Pancreas (tissue), 10 donors: ENCODE data around the gene ASZ1. TPM values are rescaled to one million over a fixed set of nuclear protein-coding genes. Genes with fewer than 3 reads are reported as not detected.
"Not testable (repeated sequence)": the region's sequence is repeated elsewhere in the genome, so short reads cannot be mapped to it uniquely, and the experiment has no call there.

Source experiments
- ATAC-seq, 4 donors: fragments of 200-7000 bp; cut with Tn5 transposase; one replicate each; pipeline versions ENCODE4 v1.8.0 to v1.9.1; 2020; ENCODE audit warnings: mild to moderate bottlenecking in 4 of 4, moderate library complexity in 4 of 4
- DNase-seq, 6 donors: peaks; one replicate each; pipeline ENCODE4 v3.0.0-alpha.2; 2020
- FAIRE-seq: peaks from 2 replicates; lab custom pipeline; 2012; peaks lifted over from hg19 to GRCh38; lab: Jason Lieb, UNC
- H3K27ac ChIP-seq, 4 donors: fragments of 200-600 bp; sonication (generic); 1 replicate in 3 of 4; 2 replicates in 1 of 4; pipeline versions ENCODE4 v1.5.0 to v1.8.0; 2020
- H3K27me3 ChIP-seq, 4 donors: fragments of 200-600 bp; one replicate each; pipeline ENCODE4 v1.8.0; 2021
- H3K36me3 ChIP-seq, 3 donors: fragments of 200-600 bp; sonication (generic) in 1 of 3; one replicate each; pipeline versions ENCODE4 v1.5.0 to v1.8.0; 2020 to 2021
- H3K4me1 ChIP-seq, 3 donors: fragments of 200-600 bp; one replicate each; pipeline ENCODE4 v1.8.0; 2021
- H3K4me3 ChIP-seq, 4 donors: fragments of 200-600 bp; sonication (generic) in 2 of 4; one replicate each; pipeline versions ENCODE4 v1.5.0 to v1.8.0; 2020 to 2021
- H3K9me3 ChIP-seq, 4 donors: fragments of 200-600 bp; one replicate each; pipeline ENCODE4 v1.8.0; 2021
- CTCF ChIP-seq, 4 donors: fragments of 200-600 bp; sonication (generic) in 3 of 4; IDR thresholded peaks; one replicate each; pipeline versions ENCODE4 v1.5.0 to v1.8.0; 2021; ENCODE audit warnings: antibody characterized with exemption in 4 of 4
- WGBS, 2 donors: extraction: QIAGEN DNeasy Blood & Tissue Kit; methylation state at CpG; one replicate each; pipeline ENCODE4 v1.1.7; 2013; 5-methylcytosine and 5-hydroxymethylcytosine counted together
- intact Hi-C, 3 donors: fragments of 100-400 bp; cut with DNase I; formaldehyde crosslinking; loops; one replicate each; pipeline versions ENCODE4 v1.11.1 to v1.14.2; 2022
- polyA plus RNA-seq, 2 donors: library from polyadenylated mRNA; stranded (reverse); fragments of 200-250 nt; gene quantifications; one replicate each; pipeline ENCODE4 v1.2.3, GENCODE V29; 2013
- total RNA-seq, 6 donors: library from RNA; stranded (reverse); fragmentation: NEBNext Ultra II Directional in 4 of 6; extraction: Animal tissue kit (Norgen Biotek cat#: 25700) in 4 of 6; gene quantifications; one replicate each; pipeline versions ENCODE4 v1.2.1 to v1.2.4, GENCODE V29; 2021 to 2023
- donor health status: healthy with polysubstance abuse.
- donor health status: DM: no; HTN: no; CAD: no; lungs with moderate emphysema.
- donor health status: DM: no; HTN: no; CAD: no.
- donor health status: control.
- donor health status: control.
- donor health status: Bipolar disorder and iron deficiency.
- donor health status: DM: yes; HTN: yes; CAD: no.
- donor health status: DM: no; HTN: no; CAD: no.
- donor health status: DM: no; HTN: no; CAD: no.
- donor health status: DM: yes; HTN: yes; CAD: no.

Gene ASZ1
- total RNA-seq (not detected), polyA plus RNA-seq (not detected)

DNA sequence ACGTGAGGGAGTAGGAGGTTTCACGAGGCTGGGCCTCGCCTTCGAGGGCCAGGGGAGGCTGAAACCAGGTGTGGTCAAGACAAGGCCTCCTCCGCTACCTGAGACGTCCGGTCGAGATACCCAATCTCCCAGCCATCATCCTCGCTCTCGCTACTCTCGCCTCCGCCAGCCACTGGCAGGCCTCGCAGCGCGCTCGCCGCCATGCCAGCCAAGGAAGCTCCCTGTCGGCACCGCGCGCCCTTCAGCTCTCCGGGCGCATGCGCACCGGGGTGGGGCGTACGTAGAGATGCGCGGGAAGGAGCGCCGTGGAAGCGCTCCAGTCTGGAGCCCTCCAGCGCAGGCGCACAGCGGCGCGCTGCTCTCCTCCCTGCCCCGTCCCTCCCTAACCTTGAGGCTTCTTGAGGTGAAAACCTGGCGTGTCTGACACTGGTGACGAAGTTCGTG, at the start of gene ASZ1:
Gene ASZ1 (minus strand): TSS at position 236 of the 444 bp plus-strand sequence. CDS start 33 bp downstream, at position 203.
- ATAC-seq (no peak), FAIRE-seq (no peak), DNase-seq (no peak)
- no peaks in the 10 kb centered on the region for H3K4me1 ChIP-seq
- H3K9me3 ChIP-seq = no peaks in the 10 kb centered on the region
- H3K27me3 ChIP-seq = no peaks in the 10 kb centered on the region
- no peak within 1 kb of the TSS for H3K4me3 ChIP-seq
- intact Hi-C loops = no loop called here
- no peaks in the 10 kb centered on the region for H3K36me3 ChIP-seq
- WGBS, 2 donors = 82 to 83% methylated on average over 39 to 41 of the region's 41 CpGs
- no peak within 1 kb of the TSS for H3K27ac ChIP-seq
- no peak for TF ChIP-seq CTCF (IDR thresholded peaks at IDR 0.05)

DNA sequence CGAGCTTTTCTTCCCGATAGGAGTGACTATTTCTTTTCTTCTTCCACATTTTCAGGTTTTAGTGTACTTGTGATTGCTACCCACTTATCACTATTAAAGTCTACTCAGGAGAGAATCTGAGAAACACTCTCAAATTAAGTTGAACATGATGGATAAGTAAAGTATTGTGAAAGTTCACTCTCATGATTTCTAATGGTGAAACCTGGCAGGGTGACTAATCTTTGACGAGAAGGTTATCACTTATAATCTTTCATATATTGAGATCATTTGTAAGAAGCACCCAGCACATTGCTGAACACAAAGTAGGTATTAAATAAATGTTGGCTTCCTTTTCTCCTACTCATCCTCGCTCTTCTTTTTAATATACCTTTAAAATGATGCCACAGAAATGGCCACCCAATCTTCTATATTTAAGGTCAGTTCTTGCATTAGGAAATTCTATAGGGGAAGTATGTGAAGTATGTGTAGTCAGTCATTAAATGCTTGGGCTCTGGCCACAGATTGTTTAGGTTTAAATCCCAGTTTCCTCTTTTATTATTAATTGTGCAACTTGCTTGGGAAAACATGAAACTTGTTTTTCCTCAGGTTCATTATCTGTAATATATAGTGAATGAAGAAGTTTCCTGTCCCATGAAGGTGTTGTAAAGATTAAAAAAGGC, 49.4 kb upstream of the ASZ1 start:
- Histone ChIP-seq H3K4me1 (no peaks in the 10 kb centered on the region), H3K9me3 (no peaks in the 10 kb centered on the region), H3K36me3 (no peaks in the 10 kb centered on the region), H3K27ac (peak overlapping the region in 2 of 4 donors; percentile 13 to 90), H3K4me3 (no peak overlapping the region), H3K27me3 (peaks cover 0 to 5% (median 3%) of the 10 kb centered on the region in 4 donors)
- intact Hi-C loops = no loop called here
- DNase-seq (no peak), ATAC-seq (no peak), FAIRE-seq (no peak)
- whole genome bisulfite sequencing, 2 donors = 51 to 61% methylated on average over 4 of the region's 4 CpGs
- no peak for TF ChIP-seq CTCF (IDR thresholded peaks at IDR 0.05)

DNA sequence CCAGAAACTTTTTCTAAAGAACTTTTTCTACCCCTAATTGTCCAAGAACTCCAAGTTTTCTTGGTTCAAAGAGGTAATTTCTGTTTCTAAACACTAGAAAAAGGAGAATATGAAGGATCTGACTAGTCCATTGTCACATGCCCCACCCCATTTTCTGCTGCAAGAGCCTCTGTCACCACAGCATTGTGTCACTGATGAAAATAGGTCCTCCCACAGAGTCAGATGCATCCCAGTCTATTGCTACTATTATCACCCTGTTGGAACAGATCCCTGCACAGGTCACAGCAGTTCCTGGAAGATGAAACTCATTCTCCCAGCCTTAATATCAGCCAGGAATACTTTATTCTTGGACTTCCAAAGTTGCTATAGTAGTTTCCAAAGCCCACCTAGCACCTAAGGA, 45.0 kb upstream of the ASZ1 start:
- peak in 3 of 4 donors; percentile 7 to 51 (median 47) for ATAC-seq
- peak overlapping the region in 1 of 4 donors; percentile 31 for H3K27ac ChIP-seq
- FAIRE-seq = no peak
- no peaks in the 10 kb centered on the region for H3K9me3 ChIP-seq
- no peak for DNase-seq
- no peaks in the 10 kb centered on the region for H3K36me3 ChIP-seq
- peak overlapping the region in 1 of 4 donors; percentile 11 for H3K4me3 ChIP-seq
- no peaks in the 10 kb centered on the region for H3K27me3 ChIP-seq
- peaks cover 0 to 3% (median 0%) of the 10 kb centered on the region in 3 donors for H3K4me1 ChIP-seq
- intact Hi-C loops = no loop called here
- TF ChIP-seq CTCF (IDR thresholded peaks at IDR 0.05) = no peak

DNA sequence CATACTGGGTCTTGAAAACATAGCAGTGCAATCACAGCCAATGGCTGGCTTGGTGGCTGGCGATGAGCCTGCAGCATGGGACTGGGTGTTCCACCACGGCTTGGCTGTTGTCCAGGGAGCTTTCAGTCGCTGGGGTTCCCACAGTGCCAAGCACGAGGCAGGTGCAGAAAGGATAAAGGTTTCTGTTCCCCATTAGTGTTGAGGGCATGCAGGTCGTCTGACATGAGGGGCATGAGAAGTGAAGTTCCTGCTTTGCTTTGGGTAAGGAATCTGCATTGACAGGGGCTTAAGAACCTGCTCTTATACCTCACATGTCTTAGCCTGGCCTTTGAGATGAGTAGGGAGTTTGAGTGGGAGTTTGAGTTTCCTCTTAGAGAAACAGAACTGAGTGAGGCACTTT, 43.5 kb upstream of the ASZ1 start:
- H3K4me3 ChIP-seq = no peak overlapping the region
- intact Hi-C loops = no loop called here
- no peaks in the 10 kb centered on the region for H3K27me3 ChIP-seq
- peak in 4 of 6 donors; percentile 26 to 77 (median 66) for DNase-seq
- ATAC-seq = peak; percentile 51 to 80 (median 72)
- H3K36me3 ChIP-seq = no peaks in the 10 kb centered on the region
- H3K9me3 ChIP-seq = no peaks in the 10 kb centered on the region
- no peak for TF ChIP-seq CTCF (IDR thresholded peaks at IDR 0.05)
- H3K27ac ChIP-seq = peak overlapping the region in 1 of 4 donors; percentile 20
- FAIRE-seq = no peak
- H3K4me1 ChIP-seq = peaks cover 0 to 3% (median 0%) of the 10 kb centered on the region in 3 donors
- 18 to 29% methylated on average over 5 of the region's 5 CpGs for WGBS, 2 donors

DNA sequence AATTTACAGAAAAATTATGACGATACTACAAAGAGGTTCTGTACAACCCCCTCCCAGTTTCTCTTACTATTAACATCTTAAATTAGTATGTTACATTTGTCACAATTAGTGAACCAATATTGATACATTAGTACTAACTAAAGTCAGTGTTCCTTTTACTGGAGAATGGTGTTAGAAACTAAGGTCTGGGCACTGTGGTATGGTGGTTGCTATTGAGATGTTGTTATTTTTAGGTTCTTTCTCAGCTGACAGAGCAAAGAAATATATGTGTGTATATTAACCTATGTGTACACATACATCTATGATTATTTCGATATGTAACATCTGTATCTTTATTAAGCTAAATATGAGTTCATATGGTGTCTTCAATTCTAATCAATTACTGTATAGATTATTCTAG, 40.9 kb upstream of the ASZ1 start:
- no peak for FAIRE-seq

GRCh38 chr7:117460815-117461214, 33.5 kb upstream of the ASZ1 start:
- intact Hi-C loops, H3K36me3 ChIP-seq, DNase-seq, H3K9me3 ChIP-seq, H3K27ac ChIP-seq, H3K4me1 ChIP-seq, H3K27me3 ChIP-seq, H3K4me3 ChIP-seq, FAIRE-seq, ATAC-seq: not testable (repeated sequence)
- WGBS, 2 donors = 87 to 89% methylated on average over 2 to 3 of the region's 4 CpGs

More for the DNA sequence above, 40.9 kb upstream of the ASZ1 start:
- Histone ChIP-seq H3K36me3 (no peaks in the 10 kb centered on the region), H3K4me3 (no peak overlapping the region), H3K4me1 (peaks cover 0 to 3% (median 0%) of the 10 kb centered on the region in 3 donors), H3K27ac (no peak overlapping the region), H3K27me3 (no peaks in the 10 kb centered on the region), H3K9me3 (no peaks in the 10 kb centered on the region)
- ATAC-seq = no peak
- intact Hi-C loops = no loop called here
- no peak for TF ChIP-seq CTCF (IDR thresholded peaks at IDR 0.05)
- 54 to 61% methylated on average over 2 of the region's 2 CpGs for WGBS, 2 donors
- no peak for DNase-seq
